Measurements from ENCODE around the gene DEFB115. TPM values are rescaled to one million over a fixed set of nuclear protein-coding genes. Genes with fewer than 3 reads are reported as not detected.

DEFB115 gene
- total RNA-seq (not detected), polyA plus RNA-seq (not detected)
- long read RNA-seq, donor 1, result 0 reads
- long read RNA-seq, donor 2, result 0 reads

GRCh38 chr20:31257364-31257763 lies at the start of gene DEFB115:
Gene DEFB115, plus strand, starts transcription at chr20:31257664. Its CDS starts 0 bp downstream, at chr20:31257664.
- no peaks in the 10 kb centered on the region for H3K4me1 ChIP-seq
- H3K27me3 ChIP-seq (replicated peaks in 1 of 7), result no peaks in the 10 kb centered on the region
- H3K9me3 ChIP-seq, result peaks cover 0 to 13% (median 0%) of the 10 kb centered on the region in 8 donors
- H3K36me3 ChIP-seq, result no peaks in the 10 kb centered on the region
- no peak for DNase-seq
- TF ChIP-seq CTCF (IDR thresholded peaks at IDR 0.05 in 8 of 11, conservative IDR thresholded peaks at IDR 0.05 in 3 of 11) (no peak), POLR2A (IDR thresholded peaks at IDR 0.05) (no peak), POLR2AphosphoS5 (IDR thresholded peaks at IDR 0.05) (no peak)
- intact Hi-C loops (cut with DNase I; ENCODE audit: low total_unique reads), result no loop called here
- 45 to 60% (median 48%) methylated on average over 2 of the region's 2 CpGs for WGBS, 5 donors
- no peak within 1 kb of the TSS for H3K4me3 ChIP-seq
- peak within 1 kb of the TSS in 1 of 8 donors; percentile 5 for H3K27ac ChIP-seq

GRCh38 chr20:31236953-31237352 lies 20.5 kb upstream of the DEFB115 start:
- H3K27ac ChIP-seq, result no peak overlapping the region
- peaks cover 4 to 100% (median 100%) of the 10 kb centered on the region in 8 donors for H3K9me3 ChIP-seq
- TF ChIP-seq CTCF (IDR thresholded peaks at IDR 0.05 in 8 of 11, conservative IDR thresholded peaks at IDR 0.05 in 3 of 11) (no peak), POLR2A (IDR thresholded peaks at IDR 0.05) (no peak), POLR2AphosphoS5 (IDR thresholded peaks at IDR 0.05) (no peak)
- no peaks in the 10 kb centered on the region for H3K4me1 ChIP-seq
- DNase-seq, result no peak
- no peaks in the 10 kb centered on the region for H3K27me3 ChIP-seq (replicated peaks in 1 of 7)
- WGBS, 5 donors, result 71 to 78% (median 76%) methylated on average over 10 of the region's 10 CpGs
- intact Hi-C loops (cut with DNase I; ENCODE audit: low total_unique reads), result no loop called here
- H3K4me3 ChIP-seq, result no peak overlapping the region
- H3K36me3 ChIP-seq, result no peaks in the 10 kb centered on the region

- no peaks in the 10 kb centered on the region for H3K4me1 ChIP-seq
- no peaks in the 10 kb centered on the region for H3K27me3 ChIP-seq (replicated peaks in 1 of 7)
- H3K4me3 ChIP-seq, result no peak overlapping the region
- intact Hi-C loops (cut with DNase I; ENCODE audit: low total_unique reads), result no loop called here
- H3K36me3 ChIP-seq, result no peaks in the 10 kb centered on the region
- no peak for DNase-seq
- H3K27ac ChIP-seq, result no peak overlapping the region
- TF ChIP-seq POLR2A (IDR thresholded peaks at IDR 0.05) (no peak), POLR2AphosphoS5 (IDR thresholded peaks at IDR 0.05) (no peak), CTCF (IDR thresholded peaks at IDR 0.05 in 8 of 11, conservative IDR thresholded peaks at IDR 0.05 in 3 of 11) (no peak)
- 64 to 77% (median 74%) methylated on average over 6 of the region's 6 CpGs for WGBS, 5 donors
- H3K9me3 ChIP-seq, result peaks cover 4 to 100% (median 100%) of the 10 kb centered on the region in 8 donors
Measured at GRCh38 chr20:31237763-31238162, 19.7 kb upstream of the DEFB115 start.

- Histone ChIP-seq H3K4me3 (no peak overlapping the region), H3K4me1 (no peaks in the 10 kb centered on the region), H3K27ac (no peak overlapping the region), H3K9me3 (peaks cover 10 to 100% (median 100%) of the 10 kb centered on the region in 8 donors), H3K27me3 (replicated peaks in 1 of 7) (no peaks in the 10 kb centered on the region), H3K36me3 (no peaks in the 10 kb centered on the region)
- no peak for DNase-seq
- intact Hi-C loops (cut with DNase I; ENCODE audit: low total_unique reads), result no loop called here
- TF ChIP-seq CTCF (IDR thresholded peaks at IDR 0.05 in 8 of 11, conservative IDR thresholded peaks at IDR 0.05 in 3 of 11) (no peak), POLR2A (IDR thresholded peaks at IDR 0.05) (no peak), POLR2AphosphoS5 (IDR thresholded peaks at IDR 0.05) (no peak)
- 68 to 76% (median 75%) methylated on average over 8 of the region's 8 CpGs for WGBS, 5 donors
Measured at GRCh38 chr20:31239139-31239538, 18.3 kb upstream of the DEFB115 start.
